COR-L47 (cell line): ENCODE results near the gene SH3GL1.
A peak's percentile ranks its signal among the peaks of the same experiment; 100 is the strongest.

Experiments used
- DNase-seq: peaks from one replicate; lab custom pipeline; 2025; lab: John Stamatoyannopoulos, UW

SH3GL1 gene, protein sequence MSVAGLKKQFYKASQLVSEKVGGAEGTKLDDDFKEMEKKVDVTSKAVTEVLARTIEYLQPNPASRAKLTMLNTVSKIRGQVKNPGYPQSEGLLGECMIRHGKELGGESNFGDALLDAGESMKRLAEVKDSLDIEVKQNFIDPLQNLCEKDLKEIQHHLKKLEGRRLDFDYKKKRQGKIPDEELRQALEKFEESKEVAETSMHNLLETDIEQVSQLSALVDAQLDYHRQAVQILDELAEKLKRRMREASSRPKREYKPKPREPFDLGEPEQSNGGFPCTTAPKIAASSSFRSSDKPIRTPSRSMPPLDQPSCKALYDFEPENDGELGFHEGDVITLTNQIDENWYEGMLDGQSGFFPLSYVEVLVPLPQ

DNA sequence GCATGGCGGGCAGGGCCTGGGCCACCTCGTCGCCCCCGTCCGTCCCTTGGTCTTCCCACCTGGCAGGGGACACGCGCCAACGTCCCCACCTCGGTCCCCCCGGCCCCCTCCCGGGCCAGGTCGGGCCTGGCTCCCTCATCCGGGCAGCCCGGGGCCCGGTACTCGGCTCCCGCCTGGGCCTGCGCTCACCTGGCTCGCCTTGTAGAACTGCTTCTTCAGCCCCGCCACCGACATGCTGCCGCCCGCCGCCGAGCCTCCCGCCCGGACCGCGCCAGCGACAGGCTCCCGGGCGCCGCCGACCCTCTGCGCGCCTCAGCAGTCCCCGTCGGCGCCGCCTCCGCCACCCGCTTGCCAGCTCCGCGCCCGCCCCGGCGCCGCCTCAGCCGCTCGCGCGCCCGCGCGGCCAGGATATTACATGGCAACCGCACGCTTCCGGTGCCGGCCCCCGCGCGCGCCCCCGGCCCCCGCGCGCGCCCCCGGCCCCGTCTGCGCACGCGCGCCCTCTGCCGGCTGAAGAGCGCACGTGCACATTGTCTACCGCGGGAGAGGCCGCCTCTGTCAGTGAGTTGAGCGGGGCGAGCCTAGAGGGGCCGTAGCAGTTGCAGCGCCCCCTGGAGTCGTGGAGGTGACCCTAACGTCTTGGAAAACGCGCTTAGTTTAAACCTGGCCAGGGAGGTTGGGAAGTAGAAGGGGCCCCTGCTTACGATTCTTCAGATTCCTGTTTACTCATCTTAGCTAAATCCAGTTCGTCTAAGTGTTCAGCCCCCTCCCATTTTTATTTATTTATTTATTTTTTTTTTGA, at the start of gene SH3GL1:
SH3GL1 (minus strand) TSS at position 413 of the 802 bp plus-strand sequence; CDS start at position 234, 179 bp downstream.
- peak; percentile 83 for DNase-seq

DNA sequence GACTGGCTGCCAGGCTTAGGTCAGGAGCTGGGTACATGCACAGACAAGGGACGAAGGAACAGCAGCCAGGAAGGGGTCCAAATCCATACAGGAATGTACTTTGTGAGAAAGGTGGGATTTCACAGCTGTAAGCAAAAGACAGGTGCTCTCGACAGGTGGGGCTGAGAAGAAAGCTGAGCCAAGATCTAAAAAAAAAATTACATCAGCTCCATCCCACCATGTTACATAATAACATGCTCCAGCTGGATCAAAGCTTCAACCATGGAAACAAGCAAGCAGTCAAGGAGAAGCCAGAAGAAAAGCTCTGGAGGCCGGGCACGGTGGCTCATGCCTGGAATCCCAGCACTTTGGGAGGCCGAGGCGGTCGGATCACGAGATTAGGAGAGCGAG, 49.3 kb upstream of the SH3GL1 start:
- no peak for DNase-seq

DNA sequence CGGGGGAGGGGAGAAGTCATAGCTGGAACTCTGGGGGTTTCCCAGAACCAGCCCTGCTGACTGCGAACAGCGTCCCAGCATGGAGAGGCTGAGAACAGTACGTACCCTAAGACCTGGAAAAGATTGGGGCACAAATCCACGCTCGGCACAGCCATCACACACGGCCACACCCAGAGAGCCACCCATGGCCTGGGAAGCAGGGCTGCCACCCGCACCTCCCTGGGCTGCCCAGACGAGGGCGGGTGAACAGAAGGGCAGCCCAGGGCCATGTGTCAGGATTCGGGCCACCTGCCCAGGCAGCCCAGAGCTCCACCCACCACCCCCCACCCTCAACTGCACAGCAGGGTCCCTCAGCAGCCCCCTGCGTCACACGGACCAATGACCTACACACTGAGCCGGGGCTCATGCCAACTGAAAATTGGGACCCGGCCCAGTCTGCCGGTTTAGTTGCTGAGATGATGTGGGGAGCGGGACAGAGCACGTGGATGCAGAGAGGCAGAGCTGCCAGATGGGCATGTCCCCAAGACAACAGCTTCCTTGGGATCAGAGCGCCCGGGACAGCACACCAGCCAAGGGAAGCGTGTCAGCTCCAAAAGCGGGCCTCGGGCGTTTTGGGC, 48.8 kb upstream of the SH3GL1 start:
- no peak for DNase-seq

DNA sequence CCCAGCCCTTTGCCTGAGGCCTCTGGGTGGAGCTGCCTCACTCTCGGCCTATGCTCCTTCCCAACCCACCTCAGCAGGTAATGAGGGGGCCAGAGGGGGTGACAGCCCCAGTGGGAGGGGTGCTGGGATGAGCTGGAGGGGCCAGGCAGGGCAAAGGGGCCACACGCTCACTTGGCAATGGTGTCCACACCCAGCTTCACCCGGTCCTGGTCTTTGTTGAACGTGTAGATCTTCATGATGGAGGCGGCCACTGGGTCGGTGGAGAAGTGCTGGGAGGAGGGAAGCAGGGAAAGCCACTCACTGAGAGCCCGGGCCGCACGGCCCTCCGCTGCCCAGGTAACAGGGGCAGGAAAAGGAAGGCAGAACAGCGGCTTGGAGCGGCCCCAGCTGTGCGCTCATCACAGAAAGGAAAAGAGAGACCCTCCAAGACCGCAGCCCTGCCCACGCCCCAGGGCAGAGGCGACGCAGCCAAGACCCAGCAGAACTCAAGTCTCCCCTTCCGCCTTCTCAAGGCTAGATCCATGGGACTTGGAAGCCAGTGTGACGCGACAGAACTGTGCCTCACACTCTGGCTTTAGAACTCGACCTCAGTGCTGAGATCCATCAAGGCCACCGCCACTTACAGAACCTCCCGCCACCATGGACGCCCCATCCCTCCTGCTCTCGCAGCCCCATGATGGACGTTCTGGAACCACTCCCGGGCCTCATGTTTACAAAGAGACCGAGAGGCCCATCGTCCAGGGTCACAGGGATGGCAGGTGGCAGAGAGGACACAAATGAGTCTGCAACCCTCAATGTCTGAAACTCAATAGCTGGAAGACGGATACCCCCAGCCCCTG, 48.0 kb upstream of the SH3GL1 start:
- DNase-seq = no peak

DNA sequence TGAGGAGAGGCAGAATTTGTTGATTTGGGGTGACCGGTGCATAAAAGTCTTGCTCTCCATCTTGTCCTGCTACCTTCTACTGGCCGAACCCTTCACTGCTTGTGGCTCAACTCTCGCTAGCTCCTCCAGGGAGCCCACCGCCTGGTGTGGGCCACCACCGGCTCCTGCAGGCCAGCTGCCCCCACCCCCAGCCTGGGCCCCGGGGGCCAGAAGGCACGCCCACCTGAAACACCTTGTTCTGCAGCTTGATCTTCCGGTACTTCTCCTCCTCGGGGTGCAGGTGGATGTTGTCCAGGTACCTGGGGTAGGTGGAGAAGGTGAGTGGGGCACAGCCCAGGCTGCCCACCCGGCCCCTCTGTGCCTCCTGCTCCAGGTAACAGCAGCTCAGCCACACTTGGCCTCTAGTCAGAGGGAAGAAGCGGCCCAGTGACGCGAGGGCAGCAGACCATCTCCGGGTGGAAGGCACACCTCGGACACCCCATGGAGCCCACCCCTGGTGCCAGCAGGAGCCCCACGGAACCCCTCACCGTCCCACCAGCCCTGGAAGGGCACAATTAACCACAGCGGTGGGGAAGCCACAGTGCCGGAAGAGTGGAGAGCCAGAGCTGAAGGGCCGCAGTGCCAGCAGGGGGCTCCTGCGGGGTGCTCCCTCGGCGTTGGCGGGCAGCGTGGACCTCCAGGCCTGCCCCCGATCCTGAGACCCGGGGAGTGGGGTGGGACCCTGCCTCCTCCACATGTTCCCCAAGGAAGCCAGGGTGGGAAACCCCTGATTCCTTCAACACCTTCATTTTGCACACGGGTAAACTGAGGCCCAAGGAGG, 47.2 kb upstream of the SH3GL1 start:
- DNase-seq = no peak

DNA sequence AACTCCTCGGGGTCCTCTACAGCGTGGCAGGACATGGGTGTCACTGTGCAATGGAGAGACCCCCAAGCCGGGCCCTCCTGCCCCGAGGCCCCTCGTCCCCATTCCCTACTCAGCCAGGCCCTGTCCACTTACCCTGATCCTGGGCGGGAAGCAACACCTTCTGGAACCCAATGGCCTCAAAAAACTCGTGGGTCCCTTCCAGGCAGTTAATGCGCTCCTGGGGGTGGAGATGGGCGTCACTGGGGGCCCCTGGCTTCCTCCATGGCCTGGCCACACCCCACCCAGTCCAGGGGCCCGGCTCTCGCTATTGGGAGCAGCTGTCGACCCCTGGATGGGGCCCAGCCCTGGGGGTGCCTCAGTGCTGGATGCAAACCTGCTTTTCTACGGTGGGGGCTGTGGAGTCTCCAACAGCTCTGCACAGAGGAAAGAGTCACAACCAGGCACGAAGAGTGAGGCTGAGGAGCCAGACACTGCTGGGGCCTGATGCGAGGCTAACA, 46.4 kb upstream of the SH3GL1 start:
- DNase-seq = no peak

DNA sequence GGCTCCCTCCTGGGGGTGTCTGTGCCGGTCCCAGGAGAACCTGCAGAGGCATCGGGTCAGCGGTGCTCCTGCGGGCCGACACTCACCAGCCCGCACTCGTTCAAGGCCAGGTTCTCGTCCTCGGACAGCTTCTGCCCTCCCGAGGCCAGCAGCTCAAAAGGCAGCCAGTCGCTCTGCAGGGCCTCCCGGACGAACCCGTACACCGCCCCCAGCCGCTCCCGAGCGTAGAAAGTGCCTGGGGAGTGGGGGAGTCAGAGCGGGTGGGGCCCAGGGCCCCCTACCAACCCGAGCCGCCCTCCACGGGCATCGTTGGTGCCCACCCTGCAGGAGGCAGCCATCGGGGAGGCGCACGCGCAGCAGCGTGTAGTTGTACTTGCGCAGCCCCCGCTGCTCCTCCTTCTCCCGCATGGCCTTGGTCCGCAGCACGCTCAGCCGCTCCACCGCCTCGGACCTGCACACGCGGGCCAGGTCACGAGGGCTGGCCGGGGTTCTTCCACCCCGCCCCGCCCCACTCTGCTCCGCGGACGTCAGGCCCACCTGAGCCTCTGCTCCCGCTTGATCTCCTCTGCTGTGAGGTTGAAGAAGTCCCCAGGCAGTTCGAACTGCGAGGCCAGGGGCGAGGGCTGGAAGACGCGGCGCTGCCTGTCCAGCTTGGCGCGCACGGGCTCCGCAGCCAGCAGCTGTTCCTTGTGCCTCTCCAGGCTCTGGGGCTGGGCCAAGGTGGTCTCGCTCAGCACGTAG, 45.8 kb upstream of the SH3GL1 start:
- DNase-seq = no peak

DNA sequence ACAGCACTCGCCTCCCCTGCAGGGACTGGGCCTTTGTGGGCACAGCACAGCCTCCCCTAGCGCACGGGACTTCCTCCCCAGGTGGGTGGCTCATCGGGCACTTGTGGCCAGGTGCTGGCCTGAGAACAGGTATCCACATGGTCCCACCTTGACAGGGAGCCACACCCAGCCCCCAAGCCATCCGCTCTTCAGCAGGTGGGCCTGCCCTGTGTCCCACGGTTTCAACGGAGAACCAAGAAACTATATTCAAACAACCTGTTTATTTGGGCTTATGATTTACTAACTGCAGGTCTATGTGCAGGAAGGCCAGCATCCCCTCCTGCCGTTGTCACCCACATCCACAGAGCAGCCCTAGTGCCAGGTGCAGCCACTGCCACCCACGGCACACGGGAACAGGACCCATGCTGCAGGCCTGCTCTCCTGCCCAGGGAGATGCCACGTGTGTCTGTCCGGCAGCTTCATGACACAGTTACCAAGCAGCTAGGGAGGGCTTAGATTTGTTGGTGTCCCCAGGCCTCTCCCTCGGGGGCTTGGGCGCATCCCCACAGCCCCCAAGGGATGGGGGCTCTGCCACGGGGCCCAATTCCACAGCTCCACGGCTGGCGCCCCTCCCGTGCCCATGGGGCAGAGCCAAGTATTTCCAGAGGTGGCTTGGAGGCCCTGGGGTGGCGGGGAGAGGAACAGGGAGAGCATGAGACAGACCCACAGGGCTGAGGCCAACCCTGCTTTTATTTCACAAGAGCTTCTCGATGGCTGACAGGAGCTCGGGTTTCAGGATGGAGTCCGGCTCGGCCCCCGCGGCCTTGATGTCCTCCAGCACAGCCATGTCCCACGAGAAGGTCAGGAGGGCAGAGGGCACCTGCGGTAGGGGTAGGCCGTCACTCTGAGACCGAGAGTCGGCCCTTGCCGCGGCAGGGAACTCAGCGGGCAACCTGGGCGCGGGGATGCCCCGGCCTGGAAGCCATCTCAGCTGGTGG, 44.7 kb upstream of the SH3GL1 start:
- DNase-seq = no peak

DNA sequence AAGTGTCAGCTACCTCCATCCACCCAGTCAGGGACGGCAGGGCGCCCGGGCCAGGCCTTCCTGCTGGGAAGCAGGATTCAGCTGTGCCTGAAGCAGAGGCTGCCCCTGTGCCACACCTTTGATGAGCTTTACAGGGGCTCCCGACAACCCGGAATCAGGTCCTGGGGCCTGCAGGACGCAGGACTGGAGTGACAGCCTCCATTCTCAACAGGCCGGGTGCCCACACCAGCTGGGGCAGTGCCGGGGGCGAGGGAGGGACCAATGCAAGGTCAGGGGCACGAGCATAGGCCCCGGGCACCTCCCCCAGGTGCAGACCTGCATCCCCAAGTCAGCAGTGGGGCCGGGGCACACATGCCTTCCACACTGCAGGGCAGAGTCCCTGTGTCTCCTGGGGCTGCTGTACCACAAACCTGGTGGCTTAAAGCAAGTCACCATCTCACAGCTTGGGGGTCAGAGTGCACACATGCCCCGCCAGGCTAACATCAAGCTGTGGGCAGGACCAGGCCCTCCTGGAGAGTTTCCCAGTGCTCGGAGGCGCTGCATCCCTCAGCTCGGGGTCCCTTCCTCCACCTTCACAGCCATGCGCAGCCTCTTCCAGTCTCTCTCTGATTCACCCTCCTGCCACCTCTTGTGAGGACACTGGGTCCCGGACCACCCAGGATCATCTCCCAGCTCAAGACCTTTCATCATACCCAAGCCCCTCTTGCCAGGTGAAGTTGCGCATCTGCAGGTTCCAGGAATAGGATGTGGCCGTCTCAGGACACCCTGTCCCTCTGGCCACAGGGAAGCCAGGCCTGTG, 43.8 kb upstream of the SH3GL1 start:
- no peak for DNase-seq

DNA sequence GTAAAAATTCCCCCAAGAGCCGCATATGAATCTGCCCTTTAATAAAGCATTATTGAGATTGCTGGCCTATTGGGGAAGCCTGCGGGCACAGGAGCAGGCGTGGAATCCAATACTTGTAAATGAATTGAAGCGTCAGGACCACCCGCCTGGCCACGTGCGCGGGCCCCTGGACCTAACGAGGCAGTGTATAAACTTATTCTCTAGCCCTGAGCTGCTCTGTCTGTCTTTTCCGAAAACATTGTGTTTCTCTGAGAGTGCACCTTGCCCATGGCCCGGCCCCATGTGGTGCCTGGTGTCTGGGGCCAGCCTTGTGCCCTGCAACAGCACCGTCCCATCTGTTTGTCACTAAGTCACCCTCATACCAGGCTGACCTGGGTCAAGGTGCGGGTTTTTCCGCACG, 42.8 kb upstream of the SH3GL1 start:
- DNase-seq = no peak

DNA sequence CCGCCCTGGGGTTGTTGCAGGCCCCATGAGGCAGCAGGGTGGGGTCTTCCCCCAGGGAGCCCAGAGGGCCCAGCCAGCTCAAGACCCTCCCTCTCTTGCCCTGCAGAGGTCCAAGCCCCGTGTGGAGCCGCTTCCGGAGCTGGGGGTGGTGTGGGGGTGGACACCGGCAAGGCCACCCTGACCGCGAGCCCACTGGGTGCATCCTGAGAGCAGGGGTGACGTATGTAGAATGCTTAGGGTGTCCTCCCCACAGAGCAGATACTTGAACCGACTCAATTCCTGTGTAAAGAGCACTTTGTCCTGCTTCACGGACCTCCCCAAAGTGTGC, 42.4 kb upstream of the SH3GL1 start:
- no peak for DNase-seq

DNA sequence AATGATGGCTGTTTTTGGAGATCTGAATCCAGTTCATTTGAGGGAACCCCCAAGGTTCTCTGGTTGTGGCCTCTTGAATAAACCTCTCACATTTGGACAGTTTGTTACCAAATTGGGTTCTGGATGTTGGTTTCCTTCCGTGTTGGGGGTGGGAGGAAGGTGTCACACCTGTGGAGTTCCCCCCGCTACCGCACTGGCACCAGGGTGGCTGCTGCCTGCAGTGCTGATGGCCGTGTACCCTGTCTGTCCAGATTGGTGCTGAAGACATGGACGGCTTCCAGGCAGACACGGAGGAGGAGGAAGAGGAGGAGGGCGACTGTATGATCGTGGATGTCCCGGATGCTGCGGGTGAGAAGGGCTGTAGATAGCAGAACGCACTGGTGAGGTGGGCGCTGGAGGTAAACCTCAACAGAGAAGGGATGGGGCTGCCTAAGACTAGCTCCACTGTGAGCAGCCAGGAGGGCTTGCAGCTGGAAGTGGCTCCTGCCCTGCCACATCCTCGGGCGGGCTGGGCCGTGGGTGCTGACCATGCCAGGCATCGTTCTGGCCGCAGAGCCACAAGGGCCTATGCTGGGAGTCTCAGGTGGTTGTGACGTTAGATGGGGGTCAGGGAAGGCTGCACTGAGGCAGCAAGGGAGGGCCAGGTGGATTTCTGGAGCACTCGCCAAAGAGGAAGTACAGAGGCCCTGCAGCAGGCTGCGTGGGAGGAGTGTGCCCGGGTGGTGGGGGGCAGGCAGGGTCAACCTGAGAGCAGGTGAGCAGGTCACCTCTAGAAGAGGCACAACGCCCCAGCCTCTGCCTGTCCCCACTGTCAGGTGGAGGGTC, 41.9 kb upstream of the SH3GL1 start:
- no peak for DNase-seq

DNA sequence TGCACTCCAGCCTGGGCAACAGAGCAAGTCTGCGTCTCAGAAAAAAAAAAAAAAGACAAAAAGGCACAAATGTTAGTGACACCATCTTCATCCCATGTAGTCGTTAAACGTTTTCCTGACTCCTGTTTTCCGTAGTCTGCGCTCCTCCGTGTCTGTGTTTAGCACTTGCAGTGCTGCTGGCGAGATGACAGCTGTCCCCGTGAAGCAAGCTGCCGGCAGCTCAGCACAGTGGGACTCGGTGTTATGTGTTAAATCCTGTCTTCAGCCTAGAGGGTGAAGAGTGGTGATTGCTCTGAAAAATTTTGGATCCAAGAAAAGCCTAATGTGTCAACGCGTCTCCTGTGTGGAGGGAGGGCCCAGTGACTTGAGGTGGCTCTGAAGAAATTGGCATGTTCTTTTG, 38.9 kb upstream of the SH3GL1 start:
- no peak for DNase-seq

DNA sequence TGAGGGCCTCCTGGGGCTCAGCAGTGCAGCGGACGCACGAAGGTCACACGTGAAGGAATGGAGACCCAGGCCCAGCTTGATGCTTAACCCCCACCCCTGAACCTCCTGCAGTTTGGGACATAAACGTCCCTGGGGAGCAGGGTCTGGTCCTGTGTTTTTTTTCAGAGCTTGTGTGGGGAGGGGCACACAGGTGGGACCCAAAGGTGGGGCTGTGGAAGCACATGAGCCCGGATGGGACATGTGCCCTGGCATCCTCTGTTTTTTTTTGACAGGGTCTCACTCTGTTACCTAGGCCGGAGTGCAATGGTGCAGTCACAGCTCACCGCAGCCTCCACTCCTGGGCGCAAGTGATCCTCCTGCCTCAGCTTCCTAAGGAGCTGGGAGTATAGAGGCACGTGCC, 36.8 kb upstream of the SH3GL1 start:
- no peak for DNase-seq

DNA sequence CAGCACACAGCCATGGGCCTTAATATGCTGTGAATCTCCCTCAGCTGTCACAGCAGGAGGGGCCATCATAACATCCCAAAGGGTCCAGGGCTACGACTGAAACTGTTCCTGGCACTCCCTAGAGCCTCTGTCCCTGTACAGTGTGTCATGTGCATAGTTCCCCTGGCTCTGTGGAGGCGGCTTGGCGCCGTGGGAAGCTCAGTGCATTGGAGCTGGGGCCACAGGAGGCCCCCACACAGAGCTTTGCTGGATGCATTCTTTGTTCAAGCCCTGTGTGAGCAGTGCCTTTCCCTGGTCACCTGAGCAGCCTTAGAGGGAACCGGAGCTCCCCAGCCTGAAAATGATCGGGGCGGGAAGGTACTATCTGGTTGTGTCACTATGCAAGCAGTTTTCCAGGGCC, 35.9 kb upstream of the SH3GL1 start:
- DNase-seq = no peak

DNA sequence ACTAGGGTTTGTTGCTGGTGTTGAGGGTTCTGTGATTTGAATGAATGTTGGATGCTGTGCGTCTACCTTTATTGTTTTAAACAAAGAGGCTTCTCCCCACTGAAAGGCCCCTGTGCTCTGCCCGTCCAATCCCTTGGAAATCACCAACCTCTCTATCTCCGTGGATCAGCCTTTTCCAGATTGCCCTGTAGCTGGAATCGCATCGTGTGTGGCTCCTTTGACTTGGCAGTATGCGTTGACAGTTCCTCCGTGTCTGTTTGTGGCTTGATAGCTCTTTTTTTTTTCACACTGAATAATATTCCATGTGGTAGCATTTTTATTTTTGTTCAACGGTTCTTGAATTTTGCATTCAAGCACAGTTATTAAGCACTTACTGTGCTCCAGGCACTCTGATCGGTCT, 34.0 kb upstream of the SH3GL1 start:
- DNase-seq = no peak

DNA sequence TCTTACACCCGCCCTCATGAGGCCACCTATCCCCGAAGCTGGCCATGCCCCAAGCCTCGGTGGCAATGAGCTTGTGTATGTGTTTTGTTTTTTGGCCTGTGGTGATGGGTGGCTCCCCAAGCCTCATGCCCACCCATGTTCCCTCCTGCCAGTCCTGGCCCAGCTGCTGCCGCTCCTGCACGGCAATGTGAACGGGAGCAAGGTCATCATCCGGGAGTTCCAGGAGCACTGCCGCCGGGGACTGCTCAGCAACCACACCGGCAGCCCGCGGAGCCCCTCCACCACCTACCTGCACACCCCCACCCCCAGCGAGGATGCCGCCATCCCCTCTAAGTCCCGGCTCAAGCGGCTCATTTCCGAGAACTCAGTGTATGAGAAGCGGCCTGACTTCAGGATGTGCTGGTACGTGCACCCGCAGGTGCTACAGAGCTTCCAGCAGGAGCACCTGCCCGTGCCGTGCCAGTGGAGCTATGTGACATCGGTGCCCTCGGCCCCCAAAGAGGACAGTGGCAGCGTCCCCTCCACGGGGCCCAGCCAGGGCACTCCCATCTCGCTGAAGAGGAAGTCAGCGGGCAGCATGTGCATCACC, 32.7 kb upstream of the SH3GL1 start:
- DNase-seq = no peak
